Heart right ventricle (tissue), 16 donors: ENCODE data around the gene PDZD4. TPM values are rescaled to one million over a fixed set of nuclear protein-coding genes. Genes with fewer than 3 reads are reported as not detected.

ENCODE experiments used
- ATAC-seq, 8 donors: fragments of 200-7000 bp; cut with Tn5 transposase; one replicate each; pipeline ENCODE4 v1.9.1; 2020; ENCODE audit warnings: mild to moderate bottlenecking in 8 of 8, moderate library complexity in 8 of 8, moderate number of reproducible peaks in 1 of 8
- DNase-seq, 2 donors: peaks; one replicate each; pipeline ENCODE4 v3.0.0-alpha.2; 2020
- H3K27ac ChIP-seq, 10 donors: fragments of 200-600 bp; sonication (generic) in 2 of 10; one replicate each; pipeline versions ENCODE4 v1.5.0 to v1.8.0; 2020 to 2022; ENCODE audit warnings: mild to moderate bottlenecking in 3 of 10
- H3K27me3 ChIP-seq, 7 donors: fragments of 200-600 bp; one replicate each; pipeline ENCODE4 v1.8.0; 2021 to 2022; ENCODE audit warnings: mild to moderate bottlenecking in 2 of 7
- H3K36me3 ChIP-seq, 9 donors: fragments of 200-600 bp; sonication (generic) in 1 of 9; one replicate each; pipeline versions ENCODE4 v1.5.0 to v1.8.0; 2020 to 2022; ENCODE audit warnings: mild to moderate bottlenecking in 2 of 9
- H3K4me1 ChIP-seq, 9 donors: fragments of 200-600 bp; sonication (generic) in 1 of 9; one replicate each; pipeline versions ENCODE4 v1.5.0 to v1.8.0; 2020 to 2022; ENCODE audit warnings: mild to moderate bottlenecking in 4 of 9
- H3K4me3 ChIP-seq, 10 donors: fragments of 200-600 bp; sonication (generic) in 2 of 10; one replicate each; pipeline versions ENCODE4 v1.5.0 to v1.8.0; 2020 to 2022; ENCODE audit warnings: mild to moderate bottlenecking in 7 of 10, moderate library complexity in 2 of 10
- H3K9me3 ChIP-seq, 11 donors: fragments of 200-600 bp in 10 of 11; sonication (generic) in 2 of 11; one replicate each; pipeline versions ENCODE4 v1.5.0 to v1.8.0; 2013 to 2022; ENCODE audit warnings: mild to moderate bottlenecking in 2 of 11, control low read depth in 1 of 11, moderate library complexity in 1 of 11
- WGBS, 2 donors: extraction: QIAGEN DNeasy Blood & Tissue Kit; methylation state at CpG; one replicate each; pipeline ENCODE4 v1.1.7; 2013; ENCODE audit warnings: inconsistent platforms in 1 of 2; 5-methylcytosine and 5-hydroxymethylcytosine counted together
- intact Hi-C, 10 donors: fragments of 100-400 bp; cut with DNase I; formaldehyde crosslinking; loops; one replicate each; pipeline versions ENCODE4 v1.11.1 to v1.14.2; 2022
- polyA plus RNA-seq, 2 donors: library from polyadenylated mRNA; stranded (reverse); fragments of 200-250 nt; gene quantifications; one replicate each; pipeline ENCODE4 v1.2.3, GENCODE V29; 2013
- total RNA-seq, 10 donors: library from RNA; stranded (reverse); fragmentation: NEBNext Ultra II Directional in 3 of 10; extraction: Animal tissue kit (Norgen Biotek cat#: 25700) in 3 of 10; gene quantifications; one replicate each; pipeline versions ENCODE4 v1.2.1 to v1.2.4, GENCODE V29; 2021 to 2023
- TF ChIP-seq, protein P1 (sequence below), 9 donors: fragments of 200-600 bp; sonication (generic) in 2 of 9; IDR thresholded peaks; one replicate each; pipeline versions ENCODE4 v1.5.0 to v1.8.0; 2021 to 2022; ENCODE audit warnings: antibody characterized with exemption in 9 of 9, mild to moderate bottlenecking in 5 of 9, moderate library complexity in 1 of 9
- donor health status: Arrhythmogenic right ventricular cardiomyopathy.
- donor health status: ischemic (EF 13 %, LVEDD 7.1; RV severe dilation, severe dysfunction).
- donor health status: healthy with polysubstance abuse.
- donor health status: DM: no; HTN: yes; CAD: no.
- donor health status: DM: no; HTN: no; CAD: no.
- donor health status: ischemic (EF 25% LVEDD 6.9; RV normal size, moderate dysfunction).
- donor health status: ischemic (EF 25% LVEDD 5.7; RV mildly dilated, moderate dysfunction).
- donor health status: healthy.
- donor health status: DM: yes; HTN: yes; CAD: no.
- donor health status: Ischemic cardiomyopathy.
- donor health status: ischemic (EF 35%, LVEDD 5.7; RV mildly dilated, moderate dysfunction).
- donor health status: nonischemic (EF 11% LVEDD 7.7; RV severe dilation, severe dysfunction).
- donor health status: DM: yes; HTN: yes; CAD: no.
- donor health status: PGD.
- donor health status: ischemic (EF 29% LVEDD 5.4; RV normal size, mild dysfunction).
- donor health status: nonischemic (EF 23%, LVEDD 6.1; RV moderate dilation, normal function).

PDZD4 gene
- total and polyA plus RNA-seq, 12 donors: 1.2 to 4.5 (median 2.3) TPM

DNA sequence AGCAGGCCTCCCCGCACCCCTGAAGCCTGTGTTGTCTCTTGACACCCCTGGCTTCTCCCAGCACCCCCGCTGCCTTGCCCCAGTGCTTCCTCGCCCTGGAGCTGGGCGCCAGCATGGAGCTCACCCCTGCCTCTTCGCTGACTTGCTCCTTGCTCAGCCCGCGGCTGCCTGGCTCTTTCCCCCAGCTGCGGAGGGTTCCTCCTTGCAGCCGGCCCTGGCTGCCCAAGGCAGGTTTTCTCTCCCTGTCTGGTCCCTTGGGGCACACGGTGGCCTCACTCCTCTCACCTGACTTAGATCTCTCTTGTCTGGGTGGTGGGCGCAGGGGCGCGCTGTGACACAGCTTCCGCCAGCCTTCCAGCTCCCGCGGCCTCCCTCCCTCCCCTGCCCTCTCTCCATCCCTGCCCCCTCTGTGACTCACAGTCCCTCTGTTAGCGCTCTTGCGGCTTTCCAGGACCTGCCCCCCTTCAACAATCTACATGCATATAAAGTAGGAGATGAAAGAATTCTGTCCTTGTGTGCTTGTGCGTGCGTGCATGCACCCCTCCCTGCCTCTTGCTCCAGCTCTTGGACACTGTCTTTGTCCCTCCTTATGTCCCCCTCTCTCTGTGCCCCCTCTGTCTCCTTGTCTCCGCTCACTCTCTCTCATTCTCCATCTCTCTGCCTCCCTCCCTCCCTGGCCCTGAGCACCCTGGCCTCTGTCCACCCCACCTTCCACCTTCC lies 64.1 kb downstream of the PDZD4 start:
- intact Hi-C loops: loop anchor here in 2 of 10 donors (5.0 to 10.0 kb wide), 2 partner anchors 186 to 189 kb away; no protein-coding TSS in a partner anchor
- ATAC-seq (no peak), DNase-seq (peak in 1 of 2 donors; percentile 11)

DNA sequence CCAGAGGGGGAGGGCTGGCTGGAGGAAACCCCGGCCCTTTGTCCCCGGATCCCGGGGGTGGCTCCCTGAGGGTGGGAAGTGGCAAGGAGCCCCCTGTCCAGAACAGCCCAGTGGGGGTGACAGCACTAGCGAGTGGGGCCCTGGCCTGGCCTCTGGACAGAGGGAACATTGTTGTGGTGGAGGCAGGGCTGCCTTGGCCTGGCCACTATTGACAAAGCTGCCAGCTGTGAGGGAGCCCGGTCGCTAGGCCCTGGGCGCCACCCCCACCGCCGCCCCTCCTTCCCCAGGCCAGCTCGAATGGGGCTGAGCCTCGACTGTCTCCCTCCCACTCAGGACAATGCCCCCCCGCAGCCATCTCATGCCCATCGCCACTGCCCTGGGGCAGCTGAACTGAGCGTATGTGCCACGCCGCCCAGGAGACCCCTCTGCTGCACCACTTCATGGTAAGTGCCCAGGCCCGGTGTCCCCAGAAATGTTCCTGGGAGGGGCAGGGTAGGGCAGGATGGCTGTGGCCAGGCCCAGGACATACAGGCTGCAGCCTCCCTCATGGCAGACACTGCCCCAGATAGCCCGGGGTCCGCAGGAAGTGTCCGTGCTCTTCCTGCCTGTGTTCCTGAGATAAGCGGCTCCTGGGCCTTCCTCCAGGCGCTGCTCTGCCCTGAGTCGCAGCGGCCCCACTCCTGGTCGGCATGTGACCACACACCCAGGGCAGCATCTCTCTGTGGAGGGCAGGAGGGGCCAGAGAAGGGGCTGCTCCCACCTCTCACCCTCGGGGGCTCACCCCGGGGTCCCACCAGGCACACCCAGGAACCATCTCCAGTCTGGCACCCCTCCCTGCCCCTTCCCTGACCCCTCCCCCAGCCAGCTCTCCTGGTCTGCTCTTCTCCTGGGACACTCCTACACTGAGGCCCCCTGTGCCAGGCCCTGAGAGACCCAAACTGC lies 64.9 kb downstream of the PDZD4 start:
- H3K36me3 ChIP-seq: no peaks in the 10 kb centered on the region
- no peaks in the 10 kb centered on the region for H3K9me3 ChIP-seq
- intact Hi-C loops: loop anchor here in 5 of 10 donors (2.0 to 10.0 kb wide), 6 partner anchors 29 to 189 kb away; partner anchors contain the start of genes IDH3G (in 1 of the 5) and SSR4 (in 1 of the 5)
- ATAC-seq (peak; percentile 27 to 80 (median 63)), DNase-seq (peak in 1 of 2 donors; percentile 30)
- WGBS, 2 donors: 35 to 58% methylated on average over 14 to 26 of the region's 27 CpGs
- peaks cover 0 to 11% (median 0%) of the 10 kb centered on the region in 7 donors for H3K27me3 ChIP-seq
- peaks cover 3 to 23% (median 15%) of the 10 kb centered on the region in 9 donors for H3K4me1 ChIP-seq
- TF ChIP-seq, protein P1, sequence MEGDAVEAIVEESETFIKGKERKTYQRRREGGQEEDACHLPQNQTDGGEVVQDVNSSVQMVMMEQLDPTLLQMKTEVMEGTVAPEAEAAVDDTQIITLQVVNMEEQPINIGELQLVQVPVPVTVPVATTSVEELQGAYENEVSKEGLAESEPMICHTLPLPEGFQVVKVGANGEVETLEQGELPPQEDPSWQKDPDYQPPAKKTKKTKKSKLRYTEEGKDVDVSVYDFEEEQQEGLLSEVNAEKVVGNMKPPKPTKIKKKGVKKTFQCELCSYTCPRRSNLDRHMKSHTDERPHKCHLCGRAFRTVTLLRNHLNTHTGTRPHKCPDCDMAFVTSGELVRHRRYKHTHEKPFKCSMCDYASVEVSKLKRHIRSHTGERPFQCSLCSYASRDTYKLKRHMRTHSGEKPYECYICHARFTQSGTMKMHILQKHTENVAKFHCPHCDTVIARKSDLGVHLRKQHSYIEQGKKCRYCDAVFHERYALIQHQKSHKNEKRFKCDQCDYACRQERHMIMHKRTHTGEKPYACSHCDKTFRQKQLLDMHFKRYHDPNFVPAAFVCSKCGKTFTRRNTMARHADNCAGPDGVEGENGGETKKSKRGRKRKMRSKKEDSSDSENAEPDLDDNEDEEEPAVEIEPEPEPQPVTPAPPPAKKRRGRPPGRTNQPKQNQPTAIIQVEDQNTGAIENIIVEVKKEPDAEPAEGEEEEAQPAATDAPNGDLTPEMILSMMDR (IDR thresholded peaks at IDR 0.05): no peak
- peak overlapping the region in 9 of 10 donors; percentile 12 to 52 (median 39) for H3K27ac ChIP-seq
- peak overlapping the region in 3 of 10 donors; percentile 10 to 26 (median 10) for H3K4me3 ChIP-seq

More for the DNA sequence above, 64.1 kb downstream of the PDZD4 start:
- H3K4me1 ChIP-seq: peaks cover 3 to 23% (median 15%) of the 10 kb centered on the region in 9 donors
- peak overlapping the region in 3 of 10 donors; percentile 10 to 26 (median 10) for H3K4me3 ChIP-seq
- no peaks in the 10 kb centered on the region for H3K36me3 ChIP-seq
- TF ChIP-seq, protein P1 (IDR thresholded peaks at IDR 0.05): no peak
- 52 to 64% methylated on average over 17 to 21 of the region's 21 CpGs for WGBS, 2 donors
- H3K27ac ChIP-seq: peak overlapping the region in 6 of 10 donors; percentile 14 to 48 (median 38)
- H3K9me3 ChIP-seq: no peaks in the 10 kb centered on the region
- H3K27me3 ChIP-seq: peaks cover 0 to 11% (median 0%) of the 10 kb centered on the region in 7 donors

DNA sequence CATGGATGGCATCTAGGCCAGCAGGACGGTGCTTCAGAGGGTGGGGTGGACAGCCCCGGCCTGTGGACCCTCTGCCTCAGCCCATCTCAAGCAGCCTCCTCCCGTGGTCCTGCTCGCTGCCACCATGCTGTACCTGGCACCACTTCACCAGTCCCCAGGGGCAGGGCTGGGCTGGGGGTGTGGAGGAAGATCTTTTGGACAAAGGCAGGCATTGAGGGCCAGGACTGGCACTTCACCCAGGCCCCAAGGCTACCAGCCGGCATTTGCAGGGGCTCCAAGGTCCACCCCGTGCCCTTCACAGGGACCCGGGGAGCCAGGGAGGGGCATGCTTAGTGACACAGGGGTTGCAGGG lies 65.6 kb downstream of the PDZD4 start:
- WGBS, 2 donors: 80 to 82% methylated on average over 3 to 7 of the region's 7 CpGs
- H3K36me3 ChIP-seq: no peaks in the 10 kb centered on the region
- TF ChIP-seq, protein P1 (IDR thresholded peaks at IDR 0.05): no peak
- intact Hi-C loops: loop anchor here (1.0 to 10.0 kb wide), 8 partner anchors 30 to 190 kb away; partner anchors contain the start of genes IDH3G (in 1 of the 10) and SSR4 (in 1 of the 10)
- ATAC-seq: peak in 3 of 8 donors; percentile 11 to 13 (median 12)
- H3K4me3 ChIP-seq: no peak overlapping the region
- no peak for DNase-seq
- H3K27ac ChIP-seq: peak overlapping the region in 6 of 10 donors; percentile 12 to 52 (median 42)
- H3K9me3 ChIP-seq: no peaks in the 10 kb centered on the region
- peaks cover 0 to 11% (median 0%) of the 10 kb centered on the region in 7 donors for H3K27me3 ChIP-seq
- H3K4me1 ChIP-seq: peaks cover 3 to 23% (median 15%) of the 10 kb centered on the region in 9 donors
